T1000 (cell line): ENCODE data around the gene OSBPL9.
"Not testable (repeated sequence)": the region's sequence is repeated elsewhere in the genome, so short reads cannot be mapped to it uniquely, and the experiment has no call there.

Experiments used
- DNase-seq: peaks from one replicate; lab custom pipeline; 2025; ENCODE audit warnings: mixed read lengths; lab: John Stamatoyannopoulos, UW

OSBPL9 gene

DNA sequence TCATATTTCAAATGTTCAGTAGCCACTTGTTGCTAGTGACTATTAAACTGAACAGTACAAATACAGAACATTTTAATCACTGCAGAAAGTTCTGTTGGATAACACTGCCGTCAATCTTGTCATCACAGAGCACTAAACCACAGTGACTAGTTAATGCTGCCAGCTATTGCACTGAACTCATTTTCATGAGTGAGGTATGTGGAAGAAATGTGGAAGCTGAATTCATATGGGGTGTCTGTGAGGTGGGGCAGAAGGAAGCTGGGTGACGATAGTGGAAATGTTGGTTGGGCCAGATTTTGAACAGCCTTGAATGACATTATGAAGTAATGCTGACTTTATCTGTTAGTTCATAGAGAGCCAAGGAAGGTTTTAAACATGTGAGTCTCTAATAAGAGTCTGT lies 49.6 kb downstream of the OSBPL9 start:
- DNase-seq: no peak

GRCh38 chr1:51667561-51667960 lies 50.7 kb downstream of the OSBPL9 start:
- no peak for DNase-seq

DNA sequence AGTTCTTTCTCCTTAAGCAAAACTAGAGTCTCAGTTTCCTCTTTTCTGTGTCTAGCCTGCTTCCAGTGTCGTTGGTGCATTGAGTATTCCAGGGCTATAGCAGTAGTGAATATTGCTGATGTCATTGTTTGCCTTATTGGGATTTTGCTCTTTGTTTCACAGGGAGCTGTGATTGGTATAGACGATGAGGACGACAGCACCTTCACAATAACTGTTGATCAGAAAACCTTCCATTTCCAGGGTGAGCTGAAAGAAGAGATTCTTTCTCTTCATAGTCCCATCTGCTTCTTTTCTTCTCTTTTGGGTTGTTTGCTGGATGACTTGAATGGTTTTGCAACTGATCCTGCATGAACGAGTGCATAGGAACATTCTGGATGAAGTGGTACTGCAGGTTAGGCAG lies 52.4 kb downstream of the OSBPL9 start:
- no peak for DNase-seq

DNA sequence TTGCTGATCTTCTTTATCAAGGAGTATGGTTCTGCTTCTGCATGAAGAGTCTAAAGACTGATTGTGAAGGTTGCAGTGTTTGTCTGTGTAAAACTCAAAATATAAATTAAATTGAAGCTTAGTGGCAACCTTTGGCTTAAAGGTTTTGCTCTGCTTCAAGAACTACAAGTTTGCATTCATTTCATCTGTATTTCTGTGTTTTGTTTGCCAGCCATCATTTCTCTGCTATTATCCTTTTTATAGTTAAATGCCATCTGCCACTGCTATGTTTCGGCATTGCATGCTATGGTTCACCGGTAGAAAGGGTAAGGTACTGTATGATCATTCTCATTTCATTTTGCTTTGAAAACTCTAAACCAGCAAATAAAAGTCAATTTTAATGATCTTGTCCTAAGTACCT lies 52.9 kb downstream of the OSBPL9 start:
- DNase-seq: no peak

DNA sequence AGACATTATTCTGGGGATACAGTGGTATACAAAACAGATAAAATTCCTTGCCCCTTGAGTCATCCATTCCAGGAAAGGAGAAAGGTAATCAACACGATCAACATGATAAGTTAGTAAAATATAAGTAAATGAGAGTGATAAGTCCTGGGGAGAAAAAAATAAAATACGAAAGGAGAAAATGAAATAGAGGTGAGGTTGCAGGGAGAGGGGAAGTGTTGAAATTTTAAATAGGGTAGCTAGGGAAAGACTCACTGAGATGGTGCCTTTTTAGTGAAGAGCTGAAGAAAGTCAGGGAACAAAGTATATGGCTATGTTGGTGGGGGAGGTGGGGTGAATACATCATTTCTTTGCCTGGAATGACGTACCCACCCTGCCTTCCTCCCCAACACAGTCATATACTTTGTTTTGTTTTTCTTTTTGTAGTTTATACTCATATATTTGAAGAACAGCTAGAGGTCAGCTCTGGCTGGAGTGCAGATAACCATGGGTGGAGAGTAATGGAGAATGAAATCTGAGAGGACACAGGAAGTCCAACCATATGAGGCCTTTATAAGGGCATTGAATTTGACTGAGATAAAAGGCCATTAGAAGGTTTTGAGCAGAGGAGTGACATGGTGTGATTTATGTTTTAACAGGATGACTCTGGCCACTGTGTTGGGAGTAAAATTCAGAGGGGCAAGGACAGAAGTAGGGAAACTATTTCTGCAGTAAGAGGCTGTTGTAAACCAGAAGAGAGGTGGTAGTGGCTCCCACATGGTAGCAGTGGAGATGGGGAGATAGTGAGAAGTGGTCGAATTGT lies 54.8 kb downstream of the OSBPL9 start:
- peak; percentile 9 for DNase-seq

DNA sequence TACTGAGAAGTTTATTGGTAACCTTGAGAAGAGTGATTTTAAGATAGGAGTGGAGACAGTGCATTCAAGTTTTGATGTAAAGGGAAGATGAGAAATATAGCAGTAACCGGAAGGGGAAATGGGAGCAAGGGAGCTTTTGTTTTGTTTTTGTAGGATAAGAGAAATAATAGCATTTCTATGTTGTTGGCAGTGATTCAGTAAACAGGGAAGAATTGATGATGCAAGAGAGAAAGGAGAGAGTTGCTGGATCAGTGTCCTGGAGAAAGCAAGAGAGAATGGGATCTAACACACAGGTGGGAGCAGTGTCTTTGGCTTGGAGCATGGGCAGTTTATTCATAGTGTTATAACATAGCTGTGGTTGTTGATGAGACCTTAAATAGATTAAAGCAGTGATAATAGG lies 56.4 kb downstream of the OSBPL9 start:
- no peak for DNase-seq

GRCh38 chr1:51675177-51675780 lies 58.4 kb downstream of the OSBPL9 start:
- no peak for DNase-seq

DNA sequence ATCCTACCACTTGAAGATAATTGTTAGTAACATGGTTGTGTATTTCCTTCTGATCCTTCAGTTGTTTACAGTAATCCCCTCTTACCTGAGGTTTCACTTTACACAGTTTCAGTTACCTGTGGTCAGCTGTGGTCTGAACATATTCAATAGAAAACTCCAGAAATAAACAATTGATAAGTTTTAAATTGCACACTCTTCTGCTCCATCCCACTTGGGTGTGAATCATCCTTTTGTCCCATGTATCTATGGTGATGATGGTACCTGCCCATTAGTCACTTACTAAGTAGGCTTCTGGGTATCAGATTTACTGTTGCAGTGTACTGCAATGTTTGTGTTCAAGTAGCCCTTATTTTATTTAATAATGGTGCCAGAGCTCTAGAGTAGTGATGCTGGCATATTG lies 62.5 kb downstream of the OSBPL9 start:
- no peak for DNase-seq

DNA sequence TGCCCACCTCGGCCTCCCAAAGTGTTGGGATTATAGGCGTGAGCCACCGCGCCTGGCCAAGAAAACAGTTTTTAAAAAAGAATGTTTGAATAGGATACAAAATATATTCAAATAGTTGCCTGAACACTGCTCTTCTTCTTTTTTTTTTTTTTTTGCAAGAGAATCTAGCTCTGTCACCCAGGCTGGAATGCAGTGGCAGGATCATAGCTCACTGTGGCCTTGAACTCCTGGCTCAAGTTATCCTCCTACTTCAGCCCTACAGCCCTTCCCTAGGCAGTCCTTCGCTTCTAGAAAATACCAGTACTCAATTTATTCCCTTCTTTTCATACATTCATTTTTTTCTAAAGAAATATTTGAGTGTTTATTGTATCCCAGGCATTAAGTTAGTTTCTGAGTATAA lies 67.9 kb downstream of the OSBPL9 start:
- no peak for DNase-seq

DNA sequence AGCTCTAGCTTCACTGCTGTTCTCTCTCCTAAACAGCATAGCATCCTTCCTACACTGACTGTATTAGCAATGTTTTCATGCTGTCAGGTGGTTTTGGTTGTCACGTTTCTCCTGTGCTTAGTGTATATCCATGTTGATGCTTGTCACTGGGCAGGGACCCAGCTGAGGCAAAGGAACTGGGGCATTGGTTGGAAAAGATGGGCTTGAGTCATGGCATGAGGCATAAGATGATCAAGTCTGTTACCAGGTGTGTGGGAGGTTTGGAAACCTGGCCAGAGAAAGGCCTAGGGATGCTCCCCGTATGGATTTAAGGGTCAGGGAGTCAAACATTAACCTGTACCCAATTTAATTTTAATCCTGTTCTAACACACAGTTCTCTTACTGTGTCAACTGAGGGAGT lies 69.6 kb downstream of the OSBPL9 start:
- no peak for DNase-seq

DNA sequence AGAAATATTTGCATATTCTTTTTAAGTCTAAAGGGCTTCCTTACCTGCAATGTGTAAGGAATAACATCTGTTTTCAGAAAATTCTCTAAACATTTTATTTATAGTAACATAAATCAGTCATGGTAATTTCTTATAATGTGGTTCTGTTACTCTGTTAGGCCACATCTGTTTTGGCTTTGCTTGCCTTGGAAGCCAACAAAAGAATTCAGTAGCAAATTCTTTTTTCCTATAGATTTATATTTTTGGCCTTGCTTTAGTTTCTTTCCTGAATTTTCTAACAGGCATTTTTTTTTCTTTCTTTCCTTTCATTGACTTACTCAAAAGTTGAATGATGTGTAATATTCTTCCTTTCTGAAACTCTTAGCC lies 72.2 kb downstream of the OSBPL9 start:
- no peak for DNase-seq

DNA sequence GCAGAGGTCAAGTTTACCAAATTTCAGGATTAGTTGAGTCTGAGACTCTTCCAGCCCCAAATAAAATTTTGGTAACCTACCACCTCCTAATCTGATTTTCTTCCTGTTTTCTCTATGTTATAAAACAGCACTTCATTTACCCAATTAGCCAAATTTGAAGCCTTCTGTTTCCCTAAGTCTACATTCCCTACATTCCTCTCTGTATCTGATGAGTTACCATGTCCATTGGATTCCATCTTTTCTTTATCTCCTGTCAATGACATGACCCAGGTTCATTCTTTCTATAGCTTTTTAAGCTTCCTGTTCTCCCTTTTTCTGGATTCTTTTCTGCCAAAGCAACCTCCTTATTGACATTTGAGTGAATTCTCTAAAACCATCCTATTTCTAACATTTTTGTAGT lies 72.8 kb downstream of the OSBPL9 start:
- no peak for DNase-seq

- no peak for DNase-seq
These were observed 73.5 kb downstream of the OSBPL9 start for GRCh38 chr1:51690285-51690961.

DNA sequence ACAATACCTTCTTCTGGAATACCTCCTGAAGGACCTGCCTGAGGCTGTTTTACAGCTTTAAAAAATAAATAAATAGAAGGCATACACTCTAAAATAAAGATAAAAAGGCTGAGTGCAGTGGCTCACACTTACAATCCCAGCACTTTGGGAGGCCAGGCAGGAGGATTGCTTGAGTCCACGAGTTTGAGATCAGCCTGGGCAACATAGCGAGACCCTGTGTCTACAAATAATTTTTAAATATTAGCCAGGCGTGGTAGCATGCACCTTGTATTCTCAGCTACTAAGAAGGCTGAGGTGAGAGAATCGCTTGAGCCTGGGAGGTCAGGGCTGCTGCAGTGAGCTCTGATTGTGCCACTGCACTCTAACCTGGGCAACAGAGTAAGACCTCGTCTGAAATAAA lies 75.0 kb downstream of the OSBPL9 start:
- DNase-seq: no peak

DNA sequence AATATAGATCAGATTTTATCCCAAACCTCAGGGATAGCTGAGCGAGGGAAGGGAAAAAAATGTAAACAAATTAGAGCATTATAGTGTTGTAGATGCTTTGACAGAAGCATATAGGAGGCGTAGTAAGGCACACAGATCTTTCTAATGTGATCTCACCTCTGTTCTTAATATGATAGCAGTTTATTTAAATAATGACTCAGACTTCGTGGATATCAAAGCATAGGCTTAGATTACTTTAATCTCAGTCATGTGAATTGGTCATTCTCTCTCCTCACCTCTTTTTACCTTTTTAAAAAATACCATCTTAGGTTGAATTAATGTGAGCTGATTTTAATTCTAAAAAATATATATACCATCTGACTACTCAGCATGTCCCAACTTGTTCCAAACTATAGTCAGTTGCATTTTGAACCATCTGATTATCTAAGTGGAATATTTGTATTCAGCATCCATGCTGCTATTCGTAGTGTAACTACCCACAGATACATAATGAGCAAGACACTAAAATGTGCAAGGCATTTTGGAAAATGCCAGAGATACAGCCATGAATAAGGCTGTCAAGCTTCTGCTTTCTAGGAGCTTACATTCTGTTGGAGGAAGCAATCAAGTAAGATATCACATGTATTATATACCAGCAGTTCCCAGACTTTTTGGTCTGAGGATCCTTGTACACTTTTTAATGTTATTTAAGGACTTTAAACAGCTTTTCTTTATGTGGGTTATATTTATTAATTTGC lies 76.7 kb downstream of the OSBPL9 start:
- no peak for DNase-seq

DNA sequence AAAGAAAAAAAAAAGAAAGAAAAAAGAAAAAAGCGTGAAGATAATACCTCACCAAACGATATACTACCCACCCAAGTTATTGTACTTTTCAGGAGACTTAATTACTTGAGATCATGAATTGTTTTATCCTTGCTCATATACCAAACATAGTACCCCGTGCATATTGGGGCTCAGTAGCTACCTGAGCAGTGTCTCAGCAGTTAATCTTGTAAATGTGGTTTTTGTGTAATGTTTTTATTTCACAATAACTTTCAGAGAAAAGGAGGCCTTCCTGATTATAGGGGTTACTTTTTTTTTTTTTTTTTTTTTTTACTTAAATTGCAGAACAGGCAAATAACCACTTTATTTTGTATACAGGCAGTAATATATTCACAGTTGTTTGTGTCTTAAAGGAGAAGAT lies 80.3 kb downstream of the OSBPL9 start:
- DNase-seq: no peak

- DNase-seq: no peak
These were observed 82.5 kb downstream of the OSBPL9 start for GRCh38 chr1:51699391-51699790.

- not testable (repeated sequence) for DNase-seq
These were observed 84.9 kb downstream of the OSBPL9 start for GRCh38 chr1:51701782-51702181.

DNA sequence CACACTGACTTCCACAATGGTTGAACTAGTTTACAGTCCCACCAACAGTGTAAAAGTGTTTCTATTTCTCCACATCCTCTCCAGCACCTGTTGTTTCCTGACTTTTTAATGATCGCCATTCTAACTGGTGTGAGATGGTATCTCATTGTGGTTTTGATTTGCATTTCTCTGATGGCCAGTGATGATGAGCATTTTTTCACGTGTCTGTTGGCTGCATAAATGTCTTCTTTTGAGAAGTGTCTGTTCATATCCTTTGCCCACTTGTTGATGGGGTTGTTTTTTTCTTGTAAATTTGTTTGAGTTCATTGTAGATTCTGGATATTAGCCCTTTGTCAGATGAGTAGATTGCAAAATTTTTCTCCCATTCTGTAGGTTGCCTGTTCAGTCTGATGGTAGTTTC lies 85.3 kb downstream of the OSBPL9 start:
- not testable (repeated sequence) for DNase-seq

GRCh38 chr1:51705035-51705434 lies 88.1 kb downstream of the OSBPL9 start:
- no peak for DNase-seq

DNA sequence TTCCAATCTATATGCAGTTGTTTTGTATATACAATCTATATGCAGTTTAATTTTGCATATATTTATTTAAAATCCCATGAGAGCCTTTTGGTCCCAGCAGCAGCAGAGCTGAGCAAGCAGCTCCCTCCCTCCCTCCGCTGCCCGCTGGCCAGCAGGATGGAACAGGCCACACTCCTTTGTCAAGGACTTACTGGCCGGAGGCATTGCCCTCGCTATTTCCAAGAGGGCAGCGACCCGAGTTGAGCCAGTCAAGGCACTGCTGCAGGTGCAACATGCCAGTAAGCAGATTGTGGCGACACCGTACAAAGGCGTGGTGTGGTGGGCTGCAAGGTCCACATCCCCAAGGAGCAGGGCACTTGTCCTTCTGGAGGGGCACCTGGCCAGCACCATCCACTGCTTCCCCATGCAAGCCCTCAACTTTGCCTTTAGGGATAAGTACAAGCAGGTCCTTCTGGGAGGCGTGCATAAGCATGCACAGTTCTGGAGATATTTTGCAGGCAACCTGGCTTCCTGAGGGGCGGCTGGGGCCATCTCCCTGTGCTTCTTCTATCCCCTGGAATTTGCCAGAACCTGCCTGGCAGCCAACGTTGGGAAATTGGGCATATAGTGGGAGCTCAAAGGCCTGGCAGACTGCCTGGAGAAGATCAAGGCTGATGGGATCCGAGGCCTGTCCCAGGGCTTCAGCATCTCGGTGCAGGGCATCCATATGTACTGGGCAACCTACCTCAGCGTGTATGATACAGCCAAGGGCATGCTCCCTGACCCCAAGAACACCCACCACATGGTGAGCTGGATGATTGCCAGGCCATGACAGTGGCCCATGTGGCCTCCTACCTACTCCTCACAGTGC lies 92.2 kb downstream of the OSBPL9 start:
- no peak for DNase-seq

GRCh38 chr1:51709951-51710350 lies 93.1 kb downstream of the OSBPL9 start:
- no peak for DNase-seq
